CD4-positive, CD25-positive, alpha-beta regulatory T cell (primary cell): ENCODE results near the gene GALNT11. TPM values are rescaled to one million over a fixed set of nuclear protein-coding genes. Genes with fewer than 3 reads are reported as not detected.

ENCODE experiments used
- ATAC-seq, 2 donors: fragments of 150-1000 bp; cut with Tn5 transposase; one replicate each; pipeline ENCODE4 v1.10.0; 2021; ENCODE audit warnings: low read depth in 2 of 2, moderate number of reproducible peaks in 2 of 2, moderate library complexity in 1 of 2
- DNase-seq, 3 donors: peaks; one replicate each; pipeline versions ENCODE4 v3.0.0 to v3.0.0-alpha.2; 2012 to 2022; ENCODE audit warnings: mixed read lengths in 1 of 3
- H3K27ac ChIP-seq: one replicate; pipeline ENCODE4 v1.7.0; 2013; ENCODE audit warnings: mild to moderate bottlenecking, low read length; ENCODE audit not compliant: insufficient read depth, poor library complexity, severe bottlenecking
- H3K27me3 ChIP-seq: one replicate; pipeline ENCODE4 v1.7.0; 2013; ENCODE audit warnings: low read length; ENCODE audit not compliant: control insufficient read depth, insufficient read depth
- H3K36me3 ChIP-seq: one replicate; pipeline ENCODE4 v1.7.0; 2013; ENCODE audit warnings: mild to moderate bottlenecking, low read length, moderate library complexity; ENCODE audit not compliant: control insufficient read depth, insufficient read depth
- H3K4me1 ChIP-seq: 2 replicates; pipeline ENCODE4 v1.7.0; 2013; ENCODE audit warnings: mild to moderate bottlenecking, low read length; ENCODE audit not compliant: insufficient read depth, control insufficient read depth, poor library complexity, severe bottlenecking
- H3K4me3 ChIP-seq: one replicate; pipeline ENCODE4 v1.7.0; 2013; ENCODE audit warnings: low read depth, mild to moderate bottlenecking, low read length, moderate library complexity
- H3K9me3 ChIP-seq, 2 experiments: 1 replicate in 1 of 2; 2 replicates in 1 of 2; pipeline ENCODE4 v1.7.0; 2013; ENCODE audit warnings: low read length in 2 of 2, mild to moderate bottlenecking in 1 of 2, moderate library complexity in 1 of 2; ENCODE audit not compliant: control insufficient read depth in 2 of 2
- H3K27ac Mint-ChIP-seq, 3 donors: one replicate each; pipeline ENCODE4 v1.8.0; 2020 to 2022; ENCODE audit warnings: mild to moderate bottlenecking in 3 of 3, mixed read lengths in 3 of 3, moderate library complexity in 2 of 3
- H3K27me3 Mint-ChIP-seq: one replicate; pipeline ENCODE4 v1.8.0; 2022; ENCODE audit warnings: mild to moderate bottlenecking, mixed read lengths
- H3K36me3 Mint-ChIP-seq: one replicate; pipeline ENCODE4 v1.8.0; 2020; ENCODE audit warnings: mixed read lengths
- H3K4me1 Mint-ChIP-seq, 4 donors: one replicate each; pipeline ENCODE4 v1.8.0; 2020 to 2022; ENCODE audit warnings: mixed read lengths in 4 of 4, mild to moderate bottlenecking in 1 of 4
- H3K4me3 Mint-ChIP-seq, 4 donors: one replicate each; pipeline ENCODE4 v1.8.0; 2020 to 2022; ENCODE audit warnings: mild to moderate bottlenecking in 4 of 4, mixed read lengths in 4 of 4, moderate library complexity in 3 of 4
- H3K9me3 Mint-ChIP-seq, 7 donors: one replicate each; pipeline ENCODE4 v1.8.0; 2020 to 2022; ENCODE audit warnings: mixed read lengths in 7 of 7, mild to moderate bottlenecking in 3 of 7, moderate library complexity in 2 of 7
- polyA plus RNA-seq, 4 donors: library from polyadenylated mRNA; unstranded; fragments of 300-500 nt; fragmentation: Illumina TruSeq; gene quantifications; one replicate each; pipeline ENCODE4 v1.2.3, GENCODE V29; 2021
- total RNA-seq: library from RNA; stranded (reverse); gene quantifications from one replicate; pipeline ENCODE4 v1.2.3, GENCODE V29; 2022

Gene GALNT11
- total and polyA plus RNA-seq, 5 donors from 2014 or later = 22.5 to 27.1 (median 25.4) TPM

DNA sequence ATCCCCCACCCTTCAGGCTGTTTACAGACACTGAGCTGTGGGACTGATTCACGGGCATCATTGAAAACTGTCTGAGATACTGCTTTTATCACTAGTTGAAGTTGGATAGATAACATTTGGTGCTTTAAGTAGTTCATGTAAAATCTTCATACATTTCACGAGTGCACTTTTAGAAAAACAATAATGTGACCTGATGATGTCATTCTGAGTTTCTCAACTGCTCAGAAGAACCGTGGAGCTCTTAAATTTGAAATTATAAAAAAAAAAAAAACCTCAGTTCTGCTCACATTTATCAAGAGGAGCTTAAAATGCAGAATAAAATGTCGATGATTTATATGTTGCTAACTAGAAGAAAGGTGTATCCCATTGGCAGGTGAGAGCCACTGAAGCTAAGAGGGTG lies 81.5 kb downstream of the GALNT11 start:
- Mint-ChIP-seq H3K4me3 (no peak overlapping the region), H3K27me3 (no peaks in the 10 kb centered on the region), H3K4me1 (peaks cover 2 to 8% (median 6%) of the 10 kb centered on the region in 4 donors), H3K9me3 (no peaks in the 10 kb centered on the region), H3K36me3 (peaks cover 35% of the 10 kb centered on the region), H3K27ac (peak overlapping the region in 1 of 3 donors; percentile 26)
- Histone ChIP-seq H3K27ac (no peak overlapping the region), H3K27me3 (no peaks in the 10 kb centered on the region), H3K4me1 (no peaks in the 10 kb centered on the region), H3K9me3 (no peaks in the 10 kb centered on the region), H3K4me3 (no peak overlapping the region), H3K36me3 (peaks cover 34% of the 10 kb centered on the region)
- DNase-seq (no peak), ATAC-seq (no peak)

DNA sequence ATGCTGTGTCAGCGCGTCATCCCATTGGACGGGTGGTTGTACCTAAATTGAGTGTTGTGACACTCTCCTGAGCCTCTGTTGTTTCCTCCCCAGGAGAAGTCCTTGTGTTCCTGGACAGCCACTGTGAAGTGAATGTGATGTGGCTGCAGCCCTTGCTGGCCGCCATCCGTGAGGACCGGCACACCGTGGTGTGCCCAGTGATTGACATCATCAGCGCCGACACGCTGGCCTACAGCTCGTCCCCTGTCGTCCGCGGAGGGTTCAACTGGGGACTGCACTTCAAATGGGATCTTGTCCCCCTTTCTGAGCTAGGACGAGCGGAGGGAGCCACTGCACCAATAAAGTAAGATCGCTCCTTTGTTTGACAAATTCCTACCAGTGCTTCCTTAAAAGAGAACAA lies 82.5 kb downstream of the GALNT11 start:
- Mint-ChIP-seq H3K27ac (no peak overlapping the region), H3K4me1 (peaks cover 2 to 8% (median 6%) of the 10 kb centered on the region in 4 donors), H3K36me3 (peaks cover 35% of the 10 kb centered on the region), H3K9me3 (no peaks in the 10 kb centered on the region), H3K4me3 (no peak overlapping the region), H3K27me3 (no peaks in the 10 kb centered on the region)
- Histone ChIP-seq H3K27me3 (no peaks in the 10 kb centered on the region), H3K4me1 (no peaks in the 10 kb centered on the region), H3K9me3 (no peaks in the 10 kb centered on the region), H3K36me3 (peaks cover 30% of the 10 kb centered on the region), H3K27ac (no peak overlapping the region), H3K4me3 (no peak overlapping the region)
- ATAC-seq (no peak), DNase-seq (no peak)

DNA sequence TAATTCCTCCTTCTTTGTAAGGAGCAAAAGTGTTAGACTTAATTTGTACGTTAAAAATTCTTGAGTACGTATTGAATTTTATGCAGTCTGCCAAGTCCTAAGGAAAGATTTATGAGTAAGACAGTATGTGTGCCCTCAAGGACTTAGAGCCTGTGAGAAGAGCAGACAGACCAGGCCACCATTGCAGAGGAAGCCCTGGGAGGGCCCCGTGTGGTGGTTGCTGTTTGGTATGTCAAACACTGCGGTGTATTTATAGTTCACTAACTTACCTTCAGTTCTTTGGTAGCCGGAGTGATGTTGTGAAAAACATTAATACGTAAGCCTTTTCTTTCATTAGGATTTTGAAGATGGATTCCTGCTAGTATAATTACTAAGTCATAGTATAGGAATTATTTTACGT lies 82.9 kb downstream of the GALNT11 start:
- Histone ChIP-seq H3K4me3 (no peak overlapping the region), H3K27me3 (no peaks in the 10 kb centered on the region), H3K9me3 (no peaks in the 10 kb centered on the region), H3K36me3 (peaks cover 30% of the 10 kb centered on the region), H3K4me1 (no peaks in the 10 kb centered on the region), H3K27ac (no peak overlapping the region)
- Mint-ChIP-seq H3K9me3 (no peaks in the 10 kb centered on the region), H3K4me3 (no peak overlapping the region), H3K36me3 (peaks cover 39% of the 10 kb centered on the region), H3K27ac (no peak overlapping the region), H3K4me1 (peaks cover 2 to 8% (median 6%) of the 10 kb centered on the region in 4 donors), H3K27me3 (no peaks in the 10 kb centered on the region)
- no peak for ATAC-seq
- DNase-seq = no peak

DNA sequence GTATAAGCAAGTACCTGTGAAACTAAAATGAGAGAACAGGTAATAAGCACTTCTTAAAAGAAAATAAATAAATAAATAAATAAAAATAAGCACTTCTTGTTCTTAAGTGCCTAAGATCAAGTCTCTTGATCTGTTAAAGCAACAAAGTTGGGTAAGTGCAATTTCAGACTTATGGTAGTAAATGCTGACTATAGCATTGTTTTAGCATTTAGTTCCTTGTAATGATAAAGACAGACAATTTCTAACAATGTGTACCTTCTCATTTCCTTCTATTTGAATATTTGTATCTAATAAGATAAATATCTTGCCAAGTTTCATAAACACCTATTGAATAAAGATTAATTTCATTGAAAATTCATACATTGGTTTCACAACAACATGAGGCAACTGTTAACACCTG lies 87.4 kb downstream of the GALNT11 start:
- Histone ChIP-seq H3K4me3 (no peak overlapping the region), H3K4me1 (no peaks in the 10 kb centered on the region), H3K36me3 (peaks cover 46% of the 10 kb centered on the region), H3K9me3 (no peaks in the 10 kb centered on the region), H3K27ac (no peak overlapping the region), H3K27me3 (no peaks in the 10 kb centered on the region)
- H3K9me3 Mint-ChIP-seq = no peaks in the 10 kb centered on the region
- ATAC-seq = no peak
- no peaks in the 10 kb centered on the region for H3K27me3 Mint-ChIP-seq
- no peak overlapping the region for H3K4me3 Mint-ChIP-seq
- H3K27ac Mint-ChIP-seq = no peak overlapping the region
- DNase-seq = no peak
- peaks cover 2 to 8% (median 6%) of the 10 kb centered on the region in 4 donors for H3K4me1 Mint-ChIP-seq
- H3K36me3 Mint-ChIP-seq = peaks cover 35% of the 10 kb centered on the region

DNA sequence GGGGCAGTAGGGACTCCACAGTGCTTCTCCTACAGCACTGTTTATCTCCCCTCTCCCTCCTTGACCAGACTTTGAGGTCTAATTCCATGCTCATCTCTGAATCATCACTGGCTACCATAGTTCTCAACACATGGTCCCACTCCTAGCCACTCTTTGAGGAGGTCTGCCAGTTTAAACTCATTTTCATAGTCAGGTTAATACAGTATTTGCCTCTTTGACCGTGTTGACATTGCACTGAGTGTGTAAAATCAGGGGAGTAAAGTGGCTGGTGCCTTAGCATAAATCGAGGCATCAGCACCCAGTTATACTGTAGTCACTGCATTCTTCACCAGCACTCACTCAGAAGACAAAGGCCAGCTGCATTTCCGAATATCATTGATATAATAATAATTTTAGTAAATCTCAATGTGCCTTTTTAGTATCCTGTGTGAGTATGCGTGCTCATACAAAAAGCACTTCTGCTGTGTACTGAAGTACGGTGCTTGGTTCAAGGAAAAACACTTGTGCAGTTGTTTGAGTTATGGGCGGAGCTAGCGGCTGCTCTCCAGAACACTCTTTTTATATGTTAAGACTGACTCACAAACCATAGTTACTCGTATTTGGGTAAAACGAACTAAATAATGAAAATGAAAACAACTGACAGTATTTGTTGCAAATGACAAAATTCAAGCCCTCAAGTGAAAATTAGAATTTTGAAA lies 89.7 kb downstream of the GALNT11 start:
- Mint-ChIP-seq H3K27me3 (no peaks in the 10 kb centered on the region), H3K4me3 (no peak overlapping the region), H3K4me1 (no peaks in the 10 kb centered on the region), H3K9me3 (no peaks in the 10 kb centered on the region), H3K27ac (no peak overlapping the region), H3K36me3 (peaks cover 46% of the 10 kb centered on the region)
- Histone ChIP-seq H3K4me1 (no peaks in the 10 kb centered on the region), H3K27ac (no peak overlapping the region), H3K27me3 (no peaks in the 10 kb centered on the region), H3K36me3 (peaks cover 63% of the 10 kb centered on the region), H3K9me3 (no peaks in the 10 kb centered on the region), H3K4me3 (no peak overlapping the region)
- ATAC-seq = no peak
- DNase-seq = no peak

DNA sequence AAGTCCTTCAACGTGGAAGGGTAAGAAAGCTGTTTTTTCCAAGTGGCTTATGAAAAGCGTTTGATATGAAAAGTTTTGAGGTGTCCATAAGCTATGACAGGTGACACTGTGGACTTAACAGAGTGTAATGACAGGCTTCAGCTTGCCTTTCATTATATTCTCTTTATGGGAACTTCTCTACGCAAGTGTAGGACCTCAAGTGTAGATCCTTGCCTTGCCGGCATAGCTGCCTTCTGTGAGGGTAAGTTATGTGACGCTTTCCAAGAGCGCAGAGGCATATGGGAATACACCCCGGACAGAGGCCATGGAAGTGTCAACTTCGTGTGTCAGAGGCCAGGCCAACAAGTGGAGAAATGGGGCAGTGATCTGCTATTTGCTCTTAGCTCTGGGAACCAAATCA lies 91.9 kb downstream of the GALNT11 start:
- no peaks in the 10 kb centered on the region for H3K27me3 Mint-ChIP-seq
- Histone ChIP-seq H3K27me3 (no peaks in the 10 kb centered on the region), H3K27ac (no peak overlapping the region), H3K4me3 (no peak overlapping the region), H3K36me3 (peaks cover 81% of the 10 kb centered on the region), H3K4me1 (no peaks in the 10 kb centered on the region), H3K9me3 (no peaks in the 10 kb centered on the region)
- peaks cover 0 to 6% (median 3%) of the 10 kb centered on the region in 4 donors for H3K4me1 Mint-ChIP-seq
- ATAC-seq (no peak), DNase-seq (no peak)
- peaks cover 62% of the 10 kb centered on the region for H3K36me3 Mint-ChIP-seq
- no peaks in the 10 kb centered on the region for H3K9me3 Mint-ChIP-seq
- H3K4me3 Mint-ChIP-seq = no peak overlapping the region
- peak overlapping the region in 2 of 3 donors; percentile 24 to 38 for H3K27ac Mint-ChIP-seq

DNA sequence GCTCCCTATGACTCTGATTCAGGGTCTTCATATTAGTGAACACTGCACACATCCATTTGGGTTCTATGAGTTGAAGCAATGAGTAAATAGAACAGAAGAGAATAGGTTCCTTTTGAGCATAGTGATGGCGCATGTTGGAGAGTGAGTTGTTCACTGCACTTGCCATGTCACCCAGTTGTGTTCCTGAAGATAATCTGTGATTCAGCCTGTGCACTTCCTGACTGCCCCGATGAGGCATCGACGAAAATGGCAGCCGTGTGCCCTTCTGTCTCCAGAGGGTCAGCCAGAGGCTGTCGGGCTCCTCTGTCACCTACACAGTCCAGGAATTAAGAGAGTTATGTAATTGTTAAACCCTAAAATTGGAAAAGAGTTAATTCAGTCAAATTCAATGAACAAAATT lies 94.7 kb downstream of the GALNT11 start:
- H3K27me3 Mint-ChIP-seq = no peaks in the 10 kb centered on the region
- Histone ChIP-seq H3K27me3 (no peaks in the 10 kb centered on the region), H3K27ac (no peak overlapping the region), H3K4me1 (no peaks in the 10 kb centered on the region), H3K36me3 (peaks cover 86% of the 10 kb centered on the region), H3K4me3 (no peak overlapping the region), H3K9me3 (peaks cover 11 to 13% of the 10 kb centered on the region in 2 experiments)
- H3K9me3 Mint-ChIP-seq = peaks cover 0 to 14% (median 3%) of the 10 kb centered on the region in 7 donors
- H3K27ac Mint-ChIP-seq = no peak overlapping the region
- ATAC-seq (no peak), DNase-seq (no peak)
- H3K4me3 Mint-ChIP-seq = no peak overlapping the region
- H3K36me3 Mint-ChIP-seq = peaks cover 68% of the 10 kb centered on the region
- H3K4me1 Mint-ChIP-seq = peaks cover 0 to 11% (median 8%) of the 10 kb centered on the region in 4 donors

DNA sequence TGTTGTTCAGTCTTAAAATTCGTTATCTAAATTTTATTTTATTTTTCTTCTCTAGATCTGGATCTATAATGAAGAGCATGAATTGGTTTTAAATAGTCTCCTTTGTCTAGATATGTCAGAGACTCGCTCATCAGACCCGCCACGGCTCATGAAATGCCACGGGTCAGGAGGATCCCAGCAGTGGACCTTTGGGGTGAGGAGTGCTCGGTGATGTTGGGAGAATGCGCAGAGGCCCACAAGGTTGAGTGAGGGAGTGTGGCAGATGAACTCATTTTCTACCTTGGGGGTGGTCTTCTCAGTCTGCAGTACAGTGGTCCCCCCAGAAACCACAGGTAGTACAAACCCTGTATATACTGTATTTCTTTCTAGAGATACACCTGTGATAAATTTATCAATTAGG lies 95.3 kb downstream of the GALNT11 start:
- Mint-ChIP-seq H3K27me3 (no peaks in the 10 kb centered on the region), H3K9me3 (peaks cover 0 to 14% (median 3%) of the 10 kb centered on the region in 7 donors), H3K27ac (peak overlapping the region in 1 of 3 donors; percentile 11), H3K4me3 (no peak overlapping the region), H3K4me1 (peaks cover 0 to 11% (median 8%) of the 10 kb centered on the region in 4 donors), H3K36me3 (peaks cover 73% of the 10 kb centered on the region)
- Histone ChIP-seq H3K4me1 (no peaks in the 10 kb centered on the region), H3K27ac (no peak overlapping the region), H3K27me3 (no peaks in the 10 kb centered on the region), H3K4me3 (no peak overlapping the region), H3K9me3 (peaks cover 11 to 13% of the 10 kb centered on the region in 2 experiments), H3K36me3 (peaks cover 88% of the 10 kb centered on the region)
- DNase-seq = no peak
- ATAC-seq = no peak
